HG03139 (cell line): ENCODE results near the gene TMEM232.
"Not testable (repeated sequence)": the region's sequence is repeated elsewhere in the genome, so short reads cannot be mapped to it uniquely, and the experiment has no call there.

Experiments
- ATAC-seq: cut with Tn5 transposase; IDR thresholded peaks from one replicate; pipeline ENCODE4 v1.9.1; 2021; ENCODE audit not compliant: unreplicated experiment

Gene TMEM232

GRCh38 chr5:110707260-110707844 lies 19.1 kb downstream of the TMEM232 start:
- no peak for ATAC-seq

DNA sequence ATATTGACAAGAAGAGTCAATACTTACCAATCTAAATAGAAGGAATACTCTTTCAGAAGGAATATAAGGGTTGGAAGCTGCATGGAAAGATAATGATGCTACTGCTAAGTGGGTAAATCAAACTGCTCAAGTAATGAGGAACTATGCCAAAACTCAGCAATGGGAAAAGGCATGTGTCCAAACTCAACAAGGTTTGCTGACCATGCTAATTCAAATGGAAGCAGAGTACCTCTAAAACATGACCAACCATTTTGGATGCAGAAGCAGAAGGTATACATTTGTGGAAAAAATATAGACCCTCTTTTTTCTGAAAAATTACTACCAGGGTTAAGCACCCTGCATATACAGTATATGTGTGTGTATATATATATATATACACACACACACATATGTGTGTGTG lies 21.1 kb downstream of the TMEM232 start:
- ATAC-seq: no peak

- ATAC-seq: no peak
Observed at GRCh38 chr5:110703481-110703880, 23.0 kb downstream of the TMEM232 start.

DNA sequence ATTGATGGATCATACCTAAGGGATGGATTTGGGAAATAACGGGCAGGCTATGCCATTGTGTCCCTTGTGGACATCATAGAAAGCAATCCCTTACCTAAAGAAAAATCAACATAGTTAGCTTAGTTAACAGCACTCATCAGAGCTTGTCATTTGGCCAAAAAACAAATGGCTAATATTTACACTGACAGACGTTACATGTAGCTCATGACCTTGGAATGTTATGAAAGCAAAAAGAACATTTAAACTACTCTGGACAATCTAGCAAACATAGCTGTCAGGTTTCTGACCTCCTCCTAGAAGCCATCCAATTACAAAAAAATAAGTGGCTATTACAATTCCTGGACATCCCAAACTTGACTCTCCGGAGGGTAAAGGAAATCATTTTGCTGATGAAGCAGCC lies 23.8 kb downstream of the TMEM232 start:
- no peak for ATAC-seq

GRCh38 chr5:110702300-110702699 lies 24.2 kb downstream of the TMEM232 start:
- ATAC-seq: no peak

- ATAC-seq: not testable (repeated sequence)
Observed at GRCh38 chr5:110692669-110693068, 33.8 kb downstream of the TMEM232 start.

DNA sequence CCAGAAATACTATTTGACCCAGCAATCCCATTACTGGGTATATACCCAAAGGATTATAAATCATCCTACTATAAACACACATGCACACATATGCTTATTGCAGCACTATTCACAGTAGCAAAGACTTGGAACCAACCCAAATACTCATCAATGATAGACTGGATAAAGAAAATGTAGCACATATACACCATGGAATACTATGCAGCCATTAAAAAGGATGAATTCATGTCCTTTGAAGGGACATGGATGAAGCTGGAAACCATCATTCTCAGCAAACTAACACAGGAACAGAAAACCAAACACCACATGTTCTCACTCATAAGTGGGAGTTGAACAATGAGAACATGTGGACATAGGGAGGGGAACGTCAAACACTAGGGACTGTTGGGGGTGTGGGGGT lies 35.9 kb downstream of the TMEM232 start:
- ATAC-seq: not testable (repeated sequence)

- no peak for ATAC-seq
Observed at GRCh38 chr5:110687485-110687884, 39.0 kb downstream of the TMEM232 start.

- ATAC-seq: no peak
Observed at GRCh38 chr5:110686270-110686669, 40.2 kb downstream of the TMEM232 start.

DNA sequence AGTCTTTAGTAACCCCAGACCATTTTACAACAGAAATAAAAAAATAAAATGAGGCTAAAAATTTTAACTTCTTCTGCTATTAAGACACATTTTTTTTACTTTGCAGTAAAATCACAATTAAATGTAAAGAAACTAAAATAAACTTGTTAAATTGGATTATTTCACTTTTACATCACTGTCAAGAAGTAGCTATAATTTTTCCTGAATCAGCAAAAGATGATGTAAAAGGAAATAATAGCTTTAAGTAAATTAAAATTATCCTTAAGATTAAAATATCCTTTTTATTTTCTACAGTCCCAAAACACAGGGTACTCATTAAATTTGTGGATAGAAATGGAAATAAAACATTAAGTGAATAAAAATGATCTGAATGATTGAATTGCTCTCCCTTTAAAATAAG lies 44.5 kb downstream of the TMEM232 start:
- ATAC-seq: no peak

DNA sequence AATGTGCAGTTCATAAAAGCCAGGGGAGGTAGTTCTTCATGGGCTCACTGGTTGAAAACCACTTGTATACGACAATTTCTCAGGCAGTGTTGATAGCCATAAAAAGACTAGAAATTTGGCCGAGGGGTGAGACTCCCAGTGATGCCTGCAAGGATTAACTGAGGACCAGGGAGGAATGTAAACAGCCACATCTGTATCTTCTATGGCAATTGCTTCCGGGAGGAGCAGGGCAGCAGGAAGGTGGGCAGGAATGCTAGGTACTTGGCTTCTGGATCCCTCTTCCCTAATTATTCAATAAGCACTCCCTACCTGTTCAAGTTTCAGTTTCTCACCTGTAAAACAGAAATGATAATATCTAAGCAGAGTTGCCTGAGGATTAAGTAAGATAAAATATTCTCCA lies 45.4 kb downstream of the TMEM232 start:
- no peak for ATAC-seq

DNA sequence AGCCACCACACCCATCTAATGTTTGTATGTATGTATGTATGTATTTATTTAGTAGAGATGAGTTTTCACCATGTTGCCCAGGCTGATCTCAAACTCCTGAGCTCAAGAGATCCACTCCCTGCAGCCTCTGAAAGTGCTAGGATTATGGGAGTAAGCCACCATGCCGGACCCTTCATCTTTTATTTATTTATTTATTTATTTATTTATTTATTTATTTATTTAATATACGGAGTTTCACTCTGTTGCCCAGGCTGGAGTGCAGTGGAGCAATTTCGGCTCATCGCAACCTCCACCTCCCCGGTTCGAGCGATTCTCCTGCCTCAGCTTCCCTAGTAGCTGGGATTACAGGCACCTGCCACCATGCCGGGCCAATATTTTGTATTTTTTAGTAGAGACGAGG lies 49.9 kb downstream of the TMEM232 start:
- not testable (repeated sequence) for ATAC-seq

- no peak for ATAC-seq
Observed at GRCh38 chr5:110665184-110665726, 61.2 kb downstream of the TMEM232 start.

GRCh38 chr5:110663525-110663924 lies 62.9 kb downstream of the TMEM232 start:
- ATAC-seq: peak; percentile 75

- ATAC-seq: no peak
Observed at GRCh38 chr5:110658006-110658405, 68.5 kb downstream of the TMEM232 start.

DNA sequence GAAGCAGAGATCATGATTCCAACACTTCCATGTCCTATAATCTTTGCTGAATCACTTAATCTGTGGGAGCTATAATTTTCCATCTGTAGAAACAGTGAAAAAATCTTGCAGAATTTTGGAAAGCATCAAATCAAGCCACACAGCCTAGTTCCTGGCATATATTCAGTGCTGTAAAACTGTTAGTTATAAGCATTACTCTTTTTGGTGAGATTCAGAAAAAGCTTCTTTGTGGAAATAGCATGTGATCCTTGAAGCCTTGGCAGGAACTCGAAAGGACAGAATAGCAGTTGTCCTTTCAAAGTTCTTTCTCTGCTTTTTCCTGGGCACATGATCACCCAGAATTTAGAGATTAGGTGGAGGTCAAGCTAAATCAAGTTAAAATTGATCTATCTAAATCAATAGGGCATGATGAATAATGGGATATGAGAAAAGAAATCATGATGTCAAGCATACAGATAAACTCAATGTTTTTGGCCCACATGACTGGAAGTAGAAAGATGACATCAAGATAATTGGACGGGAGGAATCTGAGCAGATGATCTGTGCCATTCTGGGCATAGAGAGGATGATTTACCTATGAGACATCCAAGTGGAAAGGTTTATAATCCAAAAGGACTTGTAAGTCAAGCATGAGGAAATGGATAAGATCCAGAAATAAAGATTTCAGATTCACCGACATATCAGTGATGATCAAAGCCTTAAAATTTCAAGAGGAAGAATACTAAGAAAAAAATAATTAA lies 73.1 kb downstream of the TMEM232 start:
- ATAC-seq: no peak

DNA sequence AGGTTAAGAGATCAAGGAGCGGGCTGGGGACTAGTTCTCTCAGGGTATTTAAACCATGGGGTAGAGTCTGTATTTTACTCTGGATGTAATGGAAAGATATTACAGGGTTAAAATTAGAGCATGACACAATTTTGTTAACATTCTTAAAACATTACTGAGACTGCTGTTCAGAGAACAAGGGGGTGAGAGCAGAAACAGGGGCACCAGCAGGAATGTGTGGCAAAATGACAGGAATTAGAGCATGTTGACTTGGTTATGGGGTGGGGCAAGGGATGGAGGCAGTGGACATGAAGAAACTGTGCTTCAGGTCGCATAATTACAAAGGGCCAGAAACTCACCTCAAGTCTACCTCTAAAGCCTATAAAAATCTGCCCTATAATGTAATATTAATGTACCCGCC lies 75.0 kb downstream of the TMEM232 start:
- ATAC-seq: no peak

GRCh38 chr5:110644357-110644756 lies 82.1 kb downstream of the TMEM232 start:
- ATAC-seq: no peak

GRCh38 chr5:110638970-110639902 lies 87.2 kb downstream of the TMEM232 start:
- no peak for ATAC-seq

DNA sequence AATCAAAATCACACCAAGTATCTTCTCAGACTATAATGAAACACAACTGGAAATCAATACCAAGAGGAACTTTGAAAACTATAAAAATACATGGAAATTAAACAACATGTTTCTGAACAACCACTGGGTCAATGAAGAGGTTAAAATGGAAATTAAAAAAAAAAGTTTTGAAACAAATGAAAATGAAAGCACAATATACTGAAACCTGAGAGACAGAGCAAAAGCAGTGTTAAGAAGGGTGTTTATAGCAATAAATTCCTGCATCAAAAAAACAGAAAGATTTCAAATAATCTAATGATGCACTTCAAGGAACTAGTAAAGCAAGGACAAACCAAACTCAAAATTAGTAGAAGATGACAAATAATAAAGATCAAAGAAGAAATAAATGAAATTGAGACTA lies 92.0 kb downstream of the TMEM232 start:
- ATAC-seq: no peak

DNA sequence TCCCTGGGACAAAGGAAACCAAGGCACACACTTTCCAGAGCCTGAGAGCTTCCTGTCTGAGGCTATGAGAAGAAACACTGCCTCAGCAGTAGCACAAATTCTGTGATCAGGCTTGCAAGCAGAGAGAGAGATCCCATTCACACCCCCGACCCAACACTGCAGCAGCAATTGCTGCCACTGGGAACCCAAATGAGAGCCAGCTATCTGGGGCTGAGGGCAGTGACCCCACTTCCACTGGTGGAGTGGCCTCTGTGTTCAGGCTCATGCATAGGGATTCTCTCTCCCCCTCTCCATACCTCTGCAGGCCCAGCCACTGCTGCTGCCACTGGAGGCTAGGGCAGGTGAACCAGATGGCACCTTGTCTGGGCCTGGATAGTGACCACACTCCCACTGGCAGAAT lies 95.2 kb downstream of the TMEM232 start:
- ATAC-seq: no peak
